ENCODE results near the gene CCDC28B. TPM values are rescaled to one million over a fixed set of nuclear protein-coding genes. Genes with fewer than 3 reads are reported as not detected.

CCDC28B gene
- total RNA-seq: 23.9 and 24.6 TPM in 2 replicates

DNA sequence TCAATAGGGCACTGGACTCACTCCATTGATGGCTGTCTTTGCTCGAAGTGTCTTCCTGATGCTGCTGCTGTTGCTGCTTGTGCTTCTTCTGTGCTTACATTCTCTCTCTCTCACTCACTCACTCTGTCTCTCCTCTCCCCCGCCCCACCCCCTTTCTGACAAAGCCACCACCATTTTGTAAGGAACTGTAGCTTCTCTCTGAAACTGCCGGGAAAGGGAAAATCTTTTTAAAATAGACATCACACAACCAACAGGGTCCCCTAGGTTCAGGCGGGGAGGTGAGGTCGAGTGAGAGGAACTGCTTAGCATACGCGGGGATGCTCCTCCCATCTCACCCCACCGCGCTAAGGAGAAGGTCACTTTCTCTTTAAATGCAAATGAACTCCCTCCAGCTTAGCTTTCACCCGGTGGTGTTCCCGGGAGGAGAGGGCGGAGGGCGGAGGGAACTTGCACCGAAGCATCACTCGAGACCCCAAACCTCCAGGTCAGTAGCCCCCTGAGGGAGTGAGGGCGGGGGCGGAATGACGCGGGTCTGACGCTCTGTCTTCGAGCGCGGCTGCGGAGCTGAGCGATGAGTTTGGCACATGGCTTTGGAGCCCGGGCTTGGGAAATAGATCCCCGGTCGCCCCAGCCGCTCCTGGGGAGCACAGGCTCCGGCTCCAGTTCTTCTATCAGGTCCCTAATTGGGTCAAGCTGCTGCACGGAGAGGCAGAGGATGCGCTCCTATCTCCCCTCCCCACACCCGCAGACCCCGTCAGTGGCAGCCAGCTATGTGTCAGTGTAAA is at the start of gene CCDC28B:
Gene CCDC28B, plus strand, starts transcription at position 370 of the 785 bp plus-strand sequence. CDS start 1,341 bp downstream, outside the sequence.

DNA sequence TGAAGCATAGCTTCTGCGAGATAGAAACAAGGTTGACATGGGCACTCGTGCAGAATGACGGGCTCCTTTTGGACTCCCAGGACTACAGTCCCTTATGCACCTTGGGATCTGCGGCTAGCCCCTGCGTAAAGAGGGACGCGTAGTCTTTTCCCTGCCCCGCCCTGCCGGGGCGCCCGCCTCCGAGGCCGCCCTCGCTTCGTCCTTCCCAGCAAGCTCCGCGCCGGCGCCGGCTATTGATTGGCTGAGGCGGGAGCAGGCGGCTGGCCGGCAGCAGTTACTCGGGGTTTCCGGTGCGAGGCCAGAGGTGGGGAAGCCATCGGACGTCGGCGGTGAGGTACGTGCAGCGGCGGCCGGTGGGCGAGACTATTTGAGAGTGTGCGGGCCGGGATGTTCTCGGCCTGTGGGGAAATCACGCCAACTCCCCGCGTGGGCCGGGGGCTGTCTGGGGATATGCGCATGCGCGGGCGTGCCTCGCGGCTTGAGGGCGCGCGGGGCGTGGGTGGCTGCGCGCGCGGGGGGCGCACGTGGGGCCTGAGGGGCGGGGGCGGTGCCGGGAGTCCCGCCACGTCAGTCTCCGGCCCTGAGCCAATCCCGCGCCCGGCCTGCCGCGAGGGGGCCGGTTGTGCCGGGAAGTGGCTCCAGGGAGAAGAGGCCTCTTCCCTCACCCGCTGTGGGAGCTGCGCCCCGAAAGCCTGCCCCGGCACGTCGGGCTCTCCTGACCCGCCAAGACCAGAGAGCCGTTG is 20.8 kb upstream of the CCDC28B start, which contains the start of gene TXLNA:
Gene TXLNA, plus strand, starts transcription at position 233 of the 743 bp plus-strand sequence. CDS start 671 bp downstream, outside the sequence.

DNA sequence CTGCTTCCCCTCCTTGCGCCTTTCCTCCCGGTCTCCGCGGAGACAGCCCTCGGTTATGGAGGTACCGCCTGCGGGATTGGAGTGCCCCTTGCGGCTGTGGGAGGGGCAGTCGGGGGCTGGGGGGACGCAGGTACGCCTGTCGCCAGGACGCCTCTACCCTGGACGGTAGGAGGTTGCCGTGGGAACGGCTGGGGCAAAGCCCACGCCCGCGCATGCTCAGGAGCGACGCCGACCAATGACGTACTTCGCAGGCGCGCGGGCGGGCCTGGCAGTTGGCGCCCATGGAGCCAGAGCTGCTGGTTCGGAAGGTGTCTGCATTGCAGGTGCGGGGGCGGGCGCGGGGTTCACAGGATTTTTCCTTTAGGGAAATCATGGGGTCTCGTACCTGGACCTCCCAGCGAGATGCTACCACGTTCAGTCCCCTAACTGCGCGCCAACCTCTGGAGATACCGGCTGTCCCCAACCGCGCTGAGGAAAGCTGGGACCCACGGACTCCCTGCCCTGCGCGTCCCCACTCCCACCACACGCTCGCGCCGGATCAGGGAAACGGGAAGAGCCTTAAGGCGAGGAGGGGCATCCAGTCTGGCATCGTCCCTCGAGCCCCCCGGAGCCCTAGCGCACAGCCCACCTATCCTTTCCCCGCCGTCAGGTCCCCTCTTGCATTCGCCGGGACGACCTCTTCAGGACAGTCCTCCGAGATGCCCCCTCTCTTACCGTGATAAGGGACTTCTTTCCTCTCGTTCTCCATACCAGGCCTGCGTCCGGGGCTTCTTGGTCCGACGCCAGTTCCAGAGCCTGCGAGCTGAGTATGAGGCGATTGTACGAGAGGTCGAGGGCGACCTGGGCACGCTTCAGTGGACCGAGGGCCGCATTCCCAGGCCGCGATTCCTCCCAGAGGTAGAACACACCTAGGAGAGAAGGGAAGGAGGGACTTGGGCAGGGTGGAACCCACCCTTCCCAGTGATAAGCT is 5.3 kb downstream of the CCDC28B start, which contains the start of gene IQCC:
Gene IQCC, plus strand, starts transcription at position 271 of the 970 bp plus-strand sequence. Its CDS starts 11 bp downstream, at position 282.

DNA sequence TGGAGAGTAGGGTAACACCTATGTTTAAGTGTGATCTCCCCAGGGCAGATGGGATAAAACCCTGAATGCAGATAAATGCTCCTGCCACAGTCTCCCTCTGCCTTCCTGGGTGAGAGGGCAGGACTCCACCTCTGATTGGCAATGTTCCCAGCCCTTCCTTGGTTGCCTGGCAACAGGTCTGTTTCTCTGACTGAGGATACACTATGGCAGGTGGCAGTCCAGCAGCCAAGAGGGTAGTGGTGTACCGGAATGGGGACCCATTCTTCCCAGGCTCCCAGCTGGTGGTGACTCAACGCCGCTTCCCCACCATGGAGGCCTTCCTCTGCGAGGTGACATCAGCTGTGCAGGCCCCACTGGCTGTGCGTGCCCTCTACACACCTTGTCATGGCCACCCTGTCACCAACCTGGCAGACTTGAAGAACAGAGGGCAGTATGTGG is 8.5 kb downstream of the CCDC28B start, which contains the start of gene DCDC2B:
Gene DCDC2B, plus strand, starts transcription at position 199 of the 438 bp plus-strand sequence. Its CDS starts 5 bp downstream, at position 204.

DNA sequence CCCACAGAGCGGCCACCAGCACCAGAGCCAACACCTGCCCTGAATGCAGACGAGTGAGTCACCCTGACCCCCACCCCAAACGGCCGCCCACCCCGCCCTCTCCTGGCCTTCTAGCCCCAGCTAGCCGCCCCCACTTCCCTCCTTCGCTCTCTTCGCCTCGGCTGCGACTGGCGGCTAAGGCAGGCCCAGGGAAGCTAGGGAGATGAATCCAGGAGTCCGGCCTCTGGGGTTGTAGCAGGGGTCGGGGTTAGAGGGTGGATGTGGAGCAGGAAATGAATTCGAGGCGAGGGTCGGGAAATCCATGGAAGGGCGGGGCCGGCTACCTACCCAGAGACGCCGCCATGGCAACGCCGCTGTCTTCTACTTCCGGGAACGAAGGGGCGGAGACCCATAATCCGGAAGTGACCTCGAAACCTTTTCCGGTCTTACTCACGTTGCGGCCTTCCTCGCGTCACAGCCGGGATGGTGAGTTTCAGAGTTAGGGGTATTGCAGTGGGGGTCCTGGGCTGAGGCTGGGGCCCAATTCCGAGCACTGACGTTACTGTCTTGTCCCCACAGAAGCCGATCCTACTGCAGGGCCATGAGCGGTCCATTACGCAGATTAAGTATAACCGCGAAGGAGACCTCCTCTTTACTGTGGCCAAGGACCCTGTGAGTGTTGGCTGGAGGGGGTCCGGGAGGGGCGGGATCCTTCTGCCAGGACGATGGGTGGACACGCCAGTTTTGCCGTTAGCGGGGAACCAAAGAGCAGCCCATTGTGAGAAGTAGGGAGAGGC is 21.8 kb downstream of the CCDC28B start, which contains the start of the genes EIF3I and TMEM234:
Gene EIF3I, plus strand, starts transcription at position 428 of the 776 bp plus-strand sequence. Its CDS starts 35 bp downstream, at position 463.
Gene TMEM234, minus strand, starts transcription at position 374 of the 776 bp plus-strand sequence. Its CDS starts 31 bp downstream, at position 343.

DNA sequence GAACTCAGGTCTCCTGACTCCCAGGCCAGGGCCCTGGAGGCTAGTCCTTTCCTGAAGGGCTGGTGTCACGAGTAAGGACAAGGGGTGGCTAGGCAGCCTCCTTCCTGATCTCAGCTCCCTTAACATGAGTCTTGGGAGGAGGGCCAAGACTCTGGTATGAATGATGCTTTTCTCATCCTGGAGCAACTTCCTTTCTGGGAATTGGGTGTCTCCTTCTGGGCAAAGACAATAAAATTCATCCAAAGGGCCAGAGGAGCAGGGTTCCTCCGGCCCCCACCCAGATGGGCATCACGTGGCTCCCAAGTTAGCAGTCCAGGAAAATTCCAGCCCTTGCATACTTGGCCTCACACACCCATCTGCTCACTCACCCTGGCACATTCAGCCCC is 46.5 kb downstream of the CCDC28B start, which contains the start of gene FAM167B:
Gene FAM167B, plus strand, starts transcription at position 335 of the 386 bp plus-strand sequence. CDS start 200 bp downstream, outside the sequence.

DNA sequence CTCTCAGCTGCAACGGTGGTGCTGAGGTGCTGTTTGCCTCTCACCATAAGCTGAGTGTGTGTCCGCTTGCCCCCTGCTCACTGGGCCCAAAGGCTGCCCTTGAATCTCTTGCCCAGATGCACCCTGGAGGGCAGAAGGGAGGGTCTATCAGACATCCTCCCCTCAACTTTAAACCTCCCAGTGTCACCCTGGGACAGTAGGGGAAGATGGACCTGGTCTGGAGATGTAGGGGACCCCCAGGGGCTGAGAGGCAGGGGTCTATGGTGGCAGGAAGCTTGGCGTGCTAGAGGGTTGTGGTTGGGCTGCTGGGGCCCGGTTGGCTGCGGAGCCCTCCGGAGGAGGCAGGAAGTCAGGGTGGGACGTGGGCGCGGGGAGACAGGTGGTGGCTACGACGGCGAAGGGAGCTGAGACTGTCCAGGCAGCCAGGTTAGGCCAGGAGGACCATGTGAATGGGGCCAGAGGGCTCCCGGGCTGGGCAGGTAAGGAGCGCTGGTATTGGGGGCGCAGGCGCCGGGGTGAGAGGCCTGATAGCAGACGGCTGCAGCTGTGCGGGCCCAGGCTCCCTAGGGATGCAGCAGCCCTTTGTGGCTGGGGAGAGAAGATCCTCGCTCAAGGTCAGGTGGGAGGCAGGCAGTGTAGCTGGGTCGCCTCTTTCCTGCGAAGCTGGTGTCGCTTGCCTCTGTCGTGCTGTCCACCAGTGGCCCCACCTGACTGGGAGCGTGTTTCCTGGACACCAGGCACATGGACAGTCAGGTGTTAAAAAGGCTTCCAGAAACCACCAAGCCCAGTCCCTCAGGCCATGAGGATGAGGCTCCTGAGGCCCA is 50.7 kb downstream of the CCDC28B start, which contains the start of gene LCK:
Gene LCK, plus strand, starts transcription at position 373 of the 824 bp plus-strand sequence. CDS start 23,065 bp downstream, outside the sequence.

Other genes starting within 250 kb of the CCDC28B start
- gene KHDRBS1, start 186.7 kb upstream of the CCDC28B start, total RNA-seq: 95.3 and 161 TPM in 2 replicates
- gene TMEM39B, start 127.7 kb upstream of the CCDC28B start, total RNA-seq: 7.0 and 10.5 TPM in 2 replicates
- gene KPNA6, start 92.5 kb upstream of the CCDC28B start, total RNA-seq: 40.6 and 41.0 TPM in 2 replicates
- 54.1 and 56.9 TPM in 2 replicates for gene TXLNA, start 20.9 kb upstream of the CCDC28B start, total RNA-seq
- gene IQCC, start 5.1 kb downstream of the CCDC28B start, total RNA-seq: 3.2 and 4.6 TPM in 2 replicates
- not detected in 2 replicates for gene DCDC2B, start 8.5 kb downstream of the CCDC28B start, total RNA-seq
- gene TMEM234, start 21.8 kb downstream of the CCDC28B start, total RNA-seq: 12.4 and 20.0 TPM in 2 replicates
- gene EIF3I, start 21.8 kb downstream of the CCDC28B start, total RNA-seq: 255 and 401 TPM in 2 replicates
- 0.40 TPM in 1 of 2 replicates, not detected in the other for gene FAM167B, start 46.6 kb downstream of the CCDC28B start, total RNA-seq
- gene LCK, start 50.7 kb downstream of the CCDC28B start, total RNA-seq: 0.65 TPM in 1 of 2 replicates, not detected in the other
- 66.1 and 120 TPM in 2 replicates for gene HDAC1, start 91.5 kb downstream of the CCDC28B start, total RNA-seq
- 121 and 127 TPM in 2 replicates for gene MARCKSL1, start 135.6 kb downstream of the CCDC28B start, total RNA-seq
- gene FAM229A, start 161.9 kb downstream of the CCDC28B start, total RNA-seq: 1.2 and 3.1 TPM in 2 replicates
- not detected in 2 replicates for gene TSSK3, start 161.9 kb downstream of the CCDC28B start, total RNA-seq
- gene BSDC1, start 193.8 kb downstream of the CCDC28B start, total RNA-seq: 53.8 and 59.6 TPM in 2 replicates